HEK293 (cell line): Measurements from ENCODE around the gene TNFRSF4.

Source experiments
- CTCF ChIA-PET: fragments of 350-600 bp; formaldehyde crosslinking; extraction: SDS; loops from one replicate; lab custom pipeline; 2021; ENCODE audit warnings: antibody characterized with exemption; lab: Yijun Ruan, JAX
- POLR2A ChIA-PET: fragments of 300-600 bp; formaldehyde crosslinking; extraction: SDS; loops from one replicate; lab custom pipeline; 2020; ENCODE audit warnings: antibody characterized with exemption, inconsistent platforms; lab: Yijun Ruan, JAX
- H3K27ac ChIP-seq: fragments of 200-500 bp; sonication (Bioruptor generic); 2 replicates; pipeline ENCODE4 v1.5.1; 2014; ENCODE audit warnings: low read depth, low read length, control low read depth, inconsistent platforms; ENCODE audit errors: extremely low read depth
- H3K36me3 ChIP-seq, 2 experiments: fragments of 200-500 bp in 1 of 2; sonication (Bioruptor generic) in 1 of 2; 1 replicate in 1 of 2; 2 replicates in 1 of 2; pipeline ENCODE4 v1.5.1; 2014 to 2017; ENCODE audit warnings: inconsistent platforms in 2 of 2, low read length in 2 of 2; ENCODE audit not compliant: control insufficient read depth in 2 of 2, insufficient read depth in 1 of 2
- H3K4me1 ChIP-seq: fragments of 200-500 bp; sonication (Bioruptor generic); 2 replicates; pipeline ENCODE4 v1.5.1; 2014; ENCODE audit warnings: mild to moderate bottlenecking, low read length, inconsistent platforms; ENCODE audit not compliant: control insufficient read depth, insufficient read depth
- H3K4me3 ChIP-seq: 2 replicates; pipeline ENCODE4 v1.5.1; 2011; ENCODE audit warnings: low read depth, mild to moderate bottlenecking, control low read depth, low read length, moderate library complexity
- H3K9me3 ChIP-seq: fragments of 200-500 bp; sonication (Bioruptor generic); 2 replicates; pipeline ENCODE4 v1.5.1; 2014; ENCODE audit warnings: low read depth, low read length, inconsistent platforms; ENCODE audit not compliant: control insufficient read depth, insufficient read depth
- GLIS1 ChIP-seq: fragments of 450-650 bp; formaldehyde crosslinking; IDR thresholded peaks from 2 replicates; pipeline ENCODE4 v1.5.1; 2016; ENCODE audit warnings: missing biosample characterization, missing genetic modification characterization
- GLIS2 ChIP-seq: fragments of 450-650 bp; formaldehyde crosslinking; IDR thresholded peaks from 2 replicates; pipeline ENCODE4 v1.5.1; 2016; ENCODE audit warnings: missing biosample characterization, missing genetic modification characterization
- IKZF3 ChIP-seq: fragments of 450-650 bp; IDR thresholded peaks from 2 replicates; pipeline ENCODE4 v1.5.0; 2018; ENCODE audit warnings: missing biosample characterization, mild to moderate bottlenecking, missing genetic modification characterization, moderate library complexity
- ZNF2 ChIP-seq: fragments of 450-650 bp; formaldehyde crosslinking; IDR thresholded peaks from 2 replicates; pipeline ENCODE4 v1.5.1; 2016; ENCODE audit warnings: missing biosample characterization, missing genetic modification characterization
- ZNF324 ChIP-seq: fragments of 450-650 bp; formaldehyde crosslinking; IDR thresholded peaks from 2 replicates; pipeline ENCODE4 v1.5.1; 2016; ENCODE audit warnings: missing biosample characterization, missing genetic modification characterization
- ZNF777 ChIP-seq: fragments of 450-650 bp; formaldehyde crosslinking; IDR thresholded peaks from 2 replicates; pipeline ENCODE4 v1.5.1; 2017; ENCODE audit warnings: missing biosample characterization, missing genetic modification characterization, borderline replicate concordance
- TF ChIP-seq, protein P1 (sequence below): fragments of 450-650 bp; formaldehyde crosslinking; IDR thresholded peaks from 2 replicates; pipeline ENCODE4 v1.5.1; 2016; ENCODE audit warnings: missing biosample characterization, missing genetic modification characterization
- TF ChIP-seq, protein P2 (sequence below): fragments of 450-650 bp; formaldehyde crosslinking; optimal IDR thresholded peaks from 2 replicates; pipeline ENCODE3; 2016; ENCODE audit warnings: missing biosample characterization, mild to moderate bottlenecking, missing genetic modification characterization
- TF ChIP-seq, protein P3 (sequence below): fragments of 450-650 bp; formaldehyde crosslinking; IDR thresholded peaks from 2 replicates; pipeline ENCODE4 v1.5.1; 2016; ENCODE audit warnings: missing biosample characterization, missing genetic modification characterization

TNFRSF4 gene

DNA sequence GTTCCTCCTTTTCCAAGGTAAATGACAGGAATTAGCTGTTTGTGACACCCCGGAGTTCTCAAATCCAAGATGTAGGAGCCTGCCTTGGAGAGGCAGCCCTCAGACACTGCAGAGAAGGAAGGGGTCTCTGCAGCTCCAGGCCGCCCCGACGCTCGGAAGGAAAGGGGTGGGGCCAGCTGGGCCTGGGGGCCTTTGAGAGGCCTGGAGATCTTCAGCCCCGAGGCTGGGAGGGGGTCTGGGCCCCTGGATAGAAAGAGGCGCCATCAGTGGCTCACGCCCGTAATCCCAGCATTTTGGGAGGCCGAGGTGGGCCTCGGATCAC lies 6.4 kb downstream of the TNFRSF4 start (continued):
- no peak for TF ChIP-seq ZNF777 (tag by site-specific recombination)
- TF ChIP-seq, protein P1, sequence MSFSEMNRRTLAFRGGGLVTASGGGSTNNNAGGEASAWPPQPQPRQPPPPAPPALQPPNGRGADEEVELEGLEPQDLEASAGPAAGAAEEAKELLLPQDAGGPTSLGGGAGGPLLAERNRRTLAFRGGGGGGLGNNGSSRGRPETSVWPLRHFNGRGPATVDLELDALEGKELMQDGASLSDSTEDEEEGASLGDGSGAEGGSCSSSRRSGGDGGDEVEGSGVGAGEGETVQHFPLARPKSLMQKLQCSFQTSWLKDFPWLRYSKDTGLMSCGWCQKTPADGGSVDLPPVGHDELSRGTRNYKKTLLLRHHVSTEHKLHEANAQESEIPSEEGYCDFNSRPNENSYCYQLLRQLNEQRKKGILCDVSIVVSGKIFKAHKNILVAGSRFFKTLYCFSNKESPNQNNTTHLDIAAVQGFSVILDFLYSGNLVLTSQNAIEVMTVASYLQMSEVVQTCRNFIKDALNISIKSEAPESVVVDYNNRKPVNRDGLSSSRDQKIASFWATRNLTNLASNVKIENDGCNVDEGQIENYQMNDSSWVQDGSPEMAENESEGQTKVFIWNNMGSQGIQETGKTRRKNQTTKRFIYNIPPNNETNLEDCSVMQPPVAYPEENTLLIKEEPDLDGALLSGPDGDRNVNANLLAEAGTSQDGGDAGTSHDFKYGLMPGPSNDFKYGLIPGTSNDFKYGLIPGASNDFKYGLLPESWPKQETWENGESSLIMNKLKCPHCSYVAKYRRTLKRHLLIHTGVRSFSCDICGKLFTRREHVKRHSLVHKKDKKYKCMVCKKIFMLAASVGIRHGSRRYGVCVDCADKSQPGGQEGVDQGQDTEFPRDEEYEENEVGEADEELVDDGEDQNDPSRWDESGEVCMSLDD, result no peak

DNA sequence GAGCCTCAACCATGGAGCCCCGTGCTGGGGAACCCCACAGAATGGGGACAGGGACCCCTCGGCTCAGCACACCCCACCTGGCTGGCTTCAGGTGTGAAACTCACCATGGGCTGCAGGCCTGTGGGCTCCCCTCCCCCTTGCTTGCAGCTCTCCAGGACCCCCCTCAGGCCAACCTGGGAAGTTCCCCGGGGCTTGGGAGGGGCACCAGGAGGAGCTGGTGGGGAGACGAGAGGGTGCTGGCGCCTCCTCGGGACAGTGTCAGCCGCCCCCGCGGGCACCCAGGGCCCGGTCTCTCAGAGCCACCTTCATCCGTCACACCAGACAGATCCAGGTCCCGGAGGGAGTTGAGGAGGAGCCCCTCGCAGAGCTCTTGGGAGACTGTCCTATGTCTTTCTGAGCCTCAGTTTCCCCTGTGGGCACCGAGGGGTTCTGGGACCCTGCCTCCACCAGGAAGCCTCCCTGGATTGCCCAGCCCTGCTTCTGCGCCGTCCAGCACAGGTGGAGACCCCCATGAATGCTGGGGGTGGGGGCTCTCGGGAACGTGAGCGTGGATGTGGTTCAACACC lies 6.9 kb downstream of the TNFRSF4 start:
- POLR2A ChIA-PET, result interaction anchor here (1.9 kb wide), 1 partner anchor 24 kb away, joined by 5 read pairs; no protein-coding TSS in a partner anchor
- Histone ChIP-seq H3K4me3 (no peak overlapping the region), H3K27ac (no peak overlapping the region), H3K36me3 (no peaks in the 10 kb centered on the region), H3K9me3 (no peaks in the 10 kb centered on the region), H3K4me1 (peaks cover 3% of the 10 kb centered on the region; the same call in 1 of the 2 replicates)
- no peak for TF ChIP-seq ZNF324 (tag by site-specific recombination)
- TF ChIP-seq, protein P2, sequence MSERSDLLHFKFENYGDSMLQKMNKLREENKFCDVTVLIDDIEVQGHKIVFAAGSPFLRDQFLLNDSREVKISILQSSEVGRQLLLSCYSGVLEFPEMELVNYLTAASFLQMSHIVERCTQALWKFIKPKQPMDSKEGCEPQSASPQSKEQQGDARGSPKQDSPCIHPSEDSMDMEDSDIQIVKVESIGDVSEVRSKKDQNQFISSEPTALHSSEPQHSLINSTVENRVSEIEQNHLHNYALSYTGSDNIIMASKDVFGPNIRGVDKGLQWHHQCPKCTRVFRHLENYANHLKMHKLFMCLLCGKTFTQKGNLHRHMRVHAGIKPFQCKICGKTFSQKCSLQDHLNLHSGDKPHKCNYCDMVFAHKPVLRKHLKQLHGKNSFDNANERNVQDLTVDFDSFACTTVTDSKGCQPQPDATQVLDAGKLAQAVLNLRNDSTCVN (tag by site-specific recombination), result no peak
- no peak for TF ChIP-seq ZNF2 (tag by site-specific recombination)
- TF ChIP-seq, protein P3, sequence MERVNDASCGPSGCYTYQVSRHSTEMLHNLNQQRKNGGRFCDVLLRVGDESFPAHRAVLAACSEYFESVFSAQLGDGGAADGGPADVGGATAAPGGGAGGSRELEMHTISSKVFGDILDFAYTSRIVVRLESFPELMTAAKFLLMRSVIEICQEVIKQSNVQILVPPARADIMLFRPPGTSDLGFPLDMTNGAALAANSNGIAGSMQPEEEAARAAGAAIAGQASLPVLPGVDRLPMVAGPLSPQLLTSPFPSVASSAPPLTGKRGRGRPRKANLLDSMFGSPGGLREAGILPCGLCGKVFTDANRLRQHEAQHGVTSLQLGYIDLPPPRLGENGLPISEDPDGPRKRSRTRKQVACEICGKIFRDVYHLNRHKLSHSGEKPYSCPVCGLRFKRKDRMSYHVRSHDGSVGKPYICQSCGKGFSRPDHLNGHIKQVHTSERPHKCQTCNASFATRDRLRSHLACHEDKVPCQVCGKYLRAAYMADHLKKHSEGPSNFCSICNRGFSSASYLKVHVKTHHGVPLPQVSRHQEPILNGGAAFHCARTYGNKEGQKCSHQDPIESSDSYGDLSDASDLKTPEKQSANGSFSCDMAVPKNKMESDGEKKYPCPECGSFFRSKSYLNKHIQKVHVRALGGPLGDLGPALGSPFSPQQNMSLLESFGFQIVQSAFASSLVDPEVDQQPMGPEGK, result 0 out of 2 replicates have a peak, but pooled peaks have one; percentile 0
- peak; percentile 24; the same call in 1 of the 2 replicates for TF ChIP-seq GLIS1 (tag by site-specific recombination)
- TF ChIP-seq GLIS2 (tag by site-specific recombination), result peak; percentile 69; the same call in 1 of the 2 replicates
- CTCF ChIA-PET, result interaction anchor here (0.5 kb wide), 1 partner anchor 85 kb away, joined by 3 read pairs; no protein-coding TSS in a partner anchor

DNA sequence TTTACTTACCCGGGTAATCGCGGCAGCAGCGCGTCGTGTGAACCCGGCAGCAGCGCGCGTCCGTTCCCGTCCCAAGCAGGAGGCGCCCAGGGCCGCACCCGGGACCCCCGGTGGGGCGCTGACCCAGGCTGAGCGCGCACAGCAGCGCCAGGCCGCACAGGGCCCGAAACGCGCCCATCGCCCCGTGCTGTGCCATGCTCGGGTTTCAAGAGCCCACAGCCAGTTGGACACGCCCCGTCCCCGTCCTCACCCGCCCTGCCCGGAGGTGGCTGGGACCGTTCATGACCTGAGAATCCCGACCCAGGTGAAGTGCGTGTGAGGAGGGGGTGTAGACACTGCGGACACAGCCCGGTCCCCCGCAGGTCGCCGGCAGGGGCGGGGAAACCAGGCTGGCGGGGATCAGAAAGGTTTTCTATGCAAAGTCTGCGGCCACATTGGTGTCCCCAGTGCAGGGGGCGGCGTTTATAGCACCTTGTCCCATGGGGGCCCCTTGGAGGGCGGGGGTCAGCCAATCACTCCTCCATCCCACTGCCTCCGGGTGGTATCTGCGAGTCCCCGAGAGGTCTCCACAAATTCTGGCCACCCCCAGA lies 7.5 kb downstream of the TNFRSF4 start, which contains the start of gene TNFRSF18:
TNFRSF18 (minus strand) TSS at position 217 of the 590 bp plus-strand sequence; CDS start at position 196, 21 bp downstream.
- Histone ChIP-seq H3K4me3 (no peak within 1 kb of the TSS), H3K36me3 (no peaks in the 10 kb centered on the region), H3K9me3 (no peaks in the 10 kb centered on the region), H3K4me1 (peaks cover 3% of the 10 kb centered on the region; the same call in 1 of the 2 replicates), H3K27ac (no peak within 1 kb of the TSS)
- ChIA-PET POLR2A (interaction anchor here (0.6 kb wide), 1 partner anchor 139 kb away, joined by 3 read pairs; no protein-coding TSS in a partner anchor), CTCF (no interaction called here)
- peak; percentile 73 for TF ChIP-seq GLIS1 (tag by site-specific recombination)
- TF ChIP-seq, protein P3, result 0 out of 2 replicates have a peak, but pooled peaks have one; percentile 29
- no peak for TF ChIP-seq IKZF3 (tag by site-specific recombination)
